Natural killer cell treated with Interleukin-12 subunit alpha and Interleukin-12 subunit beta and Interleukin-15 and Interleukin-18, amount 100 ng/mL, for 72 hours (primary cell): Measurements from ENCODE around the gene ADAMTS10. TPM values are rescaled to one million over a fixed set of nuclear protein-coding genes. Genes with fewer than 3 reads are reported as not detected.

Experiments used
- ATAC-seq, 2 donors: fragments of 150-1000 bp; cut with Tn5 transposase in 1 of 2; sonication (Bioruptor Pico), chemical (Tn5 transposase) in 1 of 2; 2 replicates each; pipeline ENCODE4 v1.10.0; 2021
- DNase-seq: peaks from one replicate; pipeline ENCODE4 v3.0.0; 2022; ENCODE audit warnings: low spot score
- H3K27ac Mint-ChIP-seq, 2 donors: 1 replicate in 1 of 2; 2 replicates in 1 of 2; pipeline ENCODE4 v1.8.0; 2022; ENCODE audit warnings: mixed read lengths in 2 of 2, mild to moderate bottlenecking in 1 of 2, moderate library complexity in 1 of 2
- H3K27me3 Mint-ChIP-seq, 2 donors: 1 replicate in 1 of 2; 2 replicates in 1 of 2; pipeline ENCODE4 v1.8.0; 2022; ENCODE audit warnings: mixed read lengths in 2 of 2
- H3K36me3 Mint-ChIP-seq: one replicate; pipeline ENCODE4 v1.8.0; 2022; ENCODE audit warnings: mixed read lengths
- H3K4me1 Mint-ChIP-seq, 2 donors: 1 replicate in 1 of 2; 2 replicates in 1 of 2; pipeline ENCODE4 v1.8.0; 2022; ENCODE audit warnings: low read depth in 2 of 2, mixed read lengths in 2 of 2, mild to moderate bottlenecking in 1 of 2
- H3K4me3 Mint-ChIP-seq: one replicate; pipeline ENCODE4 v1.8.0; 2022; ENCODE audit warnings: mixed read lengths
- H3K9me3 Mint-ChIP-seq: 2 replicates; pipeline ENCODE4 v1.8.0; 2022; ENCODE audit warnings: mixed read lengths
- total RNA-seq, 2 donors: library from RNA; stranded (reverse); gene quantifications; one replicate each; pipeline ENCODE4 v1.2.3, GENCODE V29; 2022

Gene ADAMTS10
- total RNA-seq, 2 donors from 2014 or later: 8.2 to 11.3 TPM

- H3K4me1 Mint-ChIP-seq: peaks cover 21 to 28% of the 10 kb centered on the region in 2 donors
- H3K9me3 Mint-ChIP-seq: peaks cover 3% of the 10 kb centered on the region
- H3K4me3 Mint-ChIP-seq: no peak overlapping the region
- ATAC-seq (no peak), DNase-seq (no peak)
- peaks cover 4% of the 10 kb centered on the region for H3K36me3 Mint-ChIP-seq
- no peak overlapping the region for H3K27ac Mint-ChIP-seq
- no peaks in the 10 kb centered on the region for H3K27me3 Mint-ChIP-seq
Observed at GRCh38 chr19:8595651-8596050, 14.9 kb downstream of the ADAMTS10 start.

GRCh38 chr19:8593931-8594330 lies 16.6 kb downstream of the ADAMTS10 start:
- peaks cover 4% of the 10 kb centered on the region for H3K36me3 Mint-ChIP-seq
- H3K27me3 Mint-ChIP-seq: no peaks in the 10 kb centered on the region
- H3K4me3 Mint-ChIP-seq: peak overlapping the region; percentile 56
- peaks cover 3% of the 10 kb centered on the region for H3K9me3 Mint-ChIP-seq
- H3K27ac Mint-ChIP-seq: peak overlapping the region in 1 of 2 donors; percentile 75
- peaks cover 21 to 29% of the 10 kb centered on the region in 2 donors for H3K4me1 Mint-ChIP-seq
- no peak for ATAC-seq
- DNase-seq: no peak

- Mint-ChIP-seq H3K27me3 (no peaks in the 10 kb centered on the region), H3K27ac (peak overlapping the region in 1 of 2 donors; percentile 5), H3K4me3 (peak overlapping the region; percentile 91), H3K4me1 (peaks cover 21 to 29% of the 10 kb centered on the region in 2 donors), H3K9me3 (peaks cover 3% of the 10 kb centered on the region), H3K36me3 (peaks cover 4% of the 10 kb centered on the region)
- ATAC-seq: peak; percentile 91 to 95
- peak; percentile 98 for DNase-seq
Observed at GRCh38 chr19:8592231-8593009, 18.1 kb downstream of the ADAMTS10 start.

GRCh38 chr19:8589177-8589714 lies 21.3 kb downstream of the ADAMTS10 start:
- Mint-ChIP-seq H3K4me1 (peaks cover 21 to 23% of the 10 kb centered on the region in 2 donors), H3K36me3 (peaks cover 4% of the 10 kb centered on the region), H3K9me3 (peaks cover 3% of the 10 kb centered on the region), H3K27me3 (no peaks in the 10 kb centered on the region), H3K27ac (no peak overlapping the region), H3K4me3 (no peak overlapping the region)
- DNase-seq (no peak), ATAC-seq (no peak)

- Mint-ChIP-seq H3K4me1 (peaks cover 0 to 5% of the 10 kb centered on the region in 2 donors), H3K9me3 (no peaks in the 10 kb centered on the region), H3K4me3 (no peak overlapping the region), H3K36me3 (no peaks in the 10 kb centered on the region), H3K27me3 (no peaks in the 10 kb centered on the region), H3K27ac (no peak overlapping the region)
- ATAC-seq: peak in 1 of 2 donors; percentile 51
- no peak for DNase-seq
Observed at GRCh38 chr19:8585894-8586750, 24.4 kb downstream of the ADAMTS10 start.

GRCh38 chr19:8584965-8585893 lies 25.3 kb downstream of the ADAMTS10 start:
- Mint-ChIP-seq H3K27me3 (no peaks in the 10 kb centered on the region), H3K4me1 (no peaks in the 10 kb centered on the region), H3K4me3 (no peak overlapping the region), H3K27ac (no peak overlapping the region), H3K9me3 (no peaks in the 10 kb centered on the region), H3K36me3 (no peaks in the 10 kb centered on the region)
- ATAC-seq (no peak), DNase-seq (no peak)

- H3K4me1 Mint-ChIP-seq: peaks cover 19 to 22% of the 10 kb centered on the region in 2 donors
- DNase-seq (peak; percentile 80), ATAC-seq (peak; percentile 69 to 79)
- H3K27ac Mint-ChIP-seq: no peak overlapping the region
- H3K9me3 Mint-ChIP-seq: no peaks in the 10 kb centered on the region
- H3K4me3 Mint-ChIP-seq: no peak overlapping the region
- H3K27me3 Mint-ChIP-seq: no peaks in the 10 kb centered on the region
- H3K36me3 Mint-ChIP-seq: no peaks in the 10 kb centered on the region
Observed at GRCh38 chr19:8580710-8581281, 29.7 kb downstream of the ADAMTS10 start.

GRCh38 chr19:8578642-8579265 lies 31.8 kb downstream of the ADAMTS10 start:
- Mint-ChIP-seq H3K27me3 (no peaks in the 10 kb centered on the region), H3K4me1 (peaks cover 38% of the 10 kb centered on the region in 2 donors), H3K4me3 (peak overlapping the region; percentile 36), H3K36me3 (peaks cover 5% of the 10 kb centered on the region), H3K9me3 (no peaks in the 10 kb centered on the region), H3K27ac (peak overlapping the region; percentile 32 to 46)
- DNase-seq (peak; percentile 84), ATAC-seq (peak in 1 of 2 donors; percentile 25)

- Mint-ChIP-seq H3K27me3 (no peaks in the 10 kb centered on the region), H3K36me3 (peaks cover 12% of the 10 kb centered on the region), H3K27ac (peak overlapping the region; percentile 73 to 89), H3K4me3 (peak overlapping the region; percentile 94), H3K9me3 (peaks cover 3% of the 10 kb centered on the region), H3K4me1 (peaks cover 46 to 47% of the 10 kb centered on the region in 2 donors)
- DNase-seq (no peak), ATAC-seq (no peak)
Observed at GRCh38 chr19:8577741-8578140, 32.8 kb downstream of the ADAMTS10 start.

GRCh38 chr19:8577247-8577646 lies 33.3 kb downstream of the ADAMTS10 start, which contains the start of gene MYO1F:
Gene MYO1F (minus strand): TSS chr19:8577442. CDS start chr19:8577309, 133 bp downstream.
- peak within 1 kb of the TSS; percentile 94 for H3K4me3 Mint-ChIP-seq
- peak; percentile 78 for DNase-seq

GRCh38 chr19:8576273-8576993 lies 34.1 kb downstream of the ADAMTS10 start:
- H3K36me3 Mint-ChIP-seq: peaks cover 12% of the 10 kb centered on the region
- peaks cover 55 to 59% of the 10 kb centered on the region in 2 donors for H3K4me1 Mint-ChIP-seq
- peak overlapping the region; percentile 94 for H3K4me3 Mint-ChIP-seq
- peaks cover 3% of the 10 kb centered on the region for H3K9me3 Mint-ChIP-seq
- no peaks in the 10 kb centered on the region for H3K27me3 Mint-ChIP-seq
- ATAC-seq (peak; percentile 54 to 66), DNase-seq (no peak)
- peak overlapping the region; percentile 73 to 89 for H3K27ac Mint-ChIP-seq

More at GRCh38 chr19:8577247-8577646, 33.3 kb downstream of the ADAMTS10 start, which contains the start of gene MYO1F:
- H3K27ac Mint-ChIP-seq: peak within 1 kb of the TSS; percentile 73 to 89
- H3K36me3 Mint-ChIP-seq: peaks cover 12% of the 10 kb centered on the region
- H3K27me3 Mint-ChIP-seq: no peaks in the 10 kb centered on the region
- peak; percentile 14 to 56 for ATAC-seq
- H3K4me1 Mint-ChIP-seq: peaks cover 51 to 52% of the 10 kb centered on the region in 2 donors
- peaks cover 3% of the 10 kb centered on the region for H3K9me3 Mint-ChIP-seq
